NB4 (cell line): ENCODE results near the gene ARAP2.

Source experiments
- DNase-seq: peaks from one replicate; pipeline ENCODE4 v3.0.0; 2010; ENCODE audit warnings: low read depth
- H3K4me3 ChIP-seq: one replicate; pipeline ENCODE4 v1.5.1; 2011; ENCODE audit warnings: mild to moderate bottlenecking, low read depth, low read length, moderate library complexity
- MYC ChIP-seq: IDR thresholded peaks from 2 replicates; pipeline ENCODE4 v1.6.1; 2011; ENCODE audit warnings: low read depth, low read length
- POLR2A ChIP-seq: IDR thresholded peaks from 2 replicates; pipeline ENCODE4 v1.6.1; 2011; ENCODE audit warnings: mild to moderate bottlenecking; ENCODE audit not compliant: insufficient read length; ENCODE audit errors: extremely low read depth
- TF ChIP-seq, protein P1 (sequence below): IDR thresholded peaks from one replicate; pipeline ENCODE4 v1.5.1; 2012; ENCODE audit warnings: low read depth, low read length
- TF ChIP-seq, protein P2 (sequence below): IDR thresholded peaks from 2 replicates; pipeline ENCODE4 v1.6.1; 2011; ENCODE audit warnings: low read depth, low read length

ARAP2 gene

DNA sequence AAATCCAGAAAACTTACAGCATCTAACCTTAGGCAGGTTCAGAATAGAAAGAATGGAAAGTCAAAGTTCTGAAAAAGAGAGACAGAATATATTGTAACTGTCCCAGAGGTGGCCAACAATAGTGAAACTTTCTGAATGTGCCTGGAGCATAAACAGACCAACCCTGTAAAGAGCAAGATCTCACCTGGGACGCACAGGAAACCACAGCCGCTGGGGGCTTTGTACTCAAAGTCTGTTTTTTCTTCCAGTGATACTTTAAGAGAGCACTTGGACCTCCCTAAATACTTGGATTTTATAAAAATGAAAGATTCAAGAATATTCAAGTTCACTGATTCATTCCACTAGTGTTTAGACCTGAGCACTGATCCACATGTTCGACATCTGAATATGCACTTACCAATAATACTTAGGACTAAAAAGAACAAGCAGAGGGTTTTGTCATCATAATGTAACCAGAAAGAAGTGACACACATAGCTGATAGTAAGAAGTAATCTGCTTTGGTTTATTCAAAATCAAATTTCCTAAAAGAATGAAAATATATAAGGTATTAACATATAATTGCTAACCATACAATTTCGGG lies 35.3 kb downstream of the ARAP2 start:
- no peak for TF ChIP-seq POLR2A
- TF ChIP-seq, protein P1, sequence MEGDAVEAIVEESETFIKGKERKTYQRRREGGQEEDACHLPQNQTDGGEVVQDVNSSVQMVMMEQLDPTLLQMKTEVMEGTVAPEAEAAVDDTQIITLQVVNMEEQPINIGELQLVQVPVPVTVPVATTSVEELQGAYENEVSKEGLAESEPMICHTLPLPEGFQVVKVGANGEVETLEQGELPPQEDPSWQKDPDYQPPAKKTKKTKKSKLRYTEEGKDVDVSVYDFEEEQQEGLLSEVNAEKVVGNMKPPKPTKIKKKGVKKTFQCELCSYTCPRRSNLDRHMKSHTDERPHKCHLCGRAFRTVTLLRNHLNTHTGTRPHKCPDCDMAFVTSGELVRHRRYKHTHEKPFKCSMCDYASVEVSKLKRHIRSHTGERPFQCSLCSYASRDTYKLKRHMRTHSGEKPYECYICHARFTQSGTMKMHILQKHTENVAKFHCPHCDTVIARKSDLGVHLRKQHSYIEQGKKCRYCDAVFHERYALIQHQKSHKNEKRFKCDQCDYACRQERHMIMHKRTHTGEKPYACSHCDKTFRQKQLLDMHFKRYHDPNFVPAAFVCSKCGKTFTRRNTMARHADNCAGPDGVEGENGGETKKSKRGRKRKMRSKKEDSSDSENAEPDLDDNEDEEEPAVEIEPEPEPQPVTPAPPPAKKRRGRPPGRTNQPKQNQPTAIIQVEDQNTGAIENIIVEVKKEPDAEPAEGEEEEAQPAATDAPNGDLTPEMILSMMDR: no peak
- no peak for DNase-seq
- no peak overlapping the region for H3K4me3 ChIP-seq

DNA sequence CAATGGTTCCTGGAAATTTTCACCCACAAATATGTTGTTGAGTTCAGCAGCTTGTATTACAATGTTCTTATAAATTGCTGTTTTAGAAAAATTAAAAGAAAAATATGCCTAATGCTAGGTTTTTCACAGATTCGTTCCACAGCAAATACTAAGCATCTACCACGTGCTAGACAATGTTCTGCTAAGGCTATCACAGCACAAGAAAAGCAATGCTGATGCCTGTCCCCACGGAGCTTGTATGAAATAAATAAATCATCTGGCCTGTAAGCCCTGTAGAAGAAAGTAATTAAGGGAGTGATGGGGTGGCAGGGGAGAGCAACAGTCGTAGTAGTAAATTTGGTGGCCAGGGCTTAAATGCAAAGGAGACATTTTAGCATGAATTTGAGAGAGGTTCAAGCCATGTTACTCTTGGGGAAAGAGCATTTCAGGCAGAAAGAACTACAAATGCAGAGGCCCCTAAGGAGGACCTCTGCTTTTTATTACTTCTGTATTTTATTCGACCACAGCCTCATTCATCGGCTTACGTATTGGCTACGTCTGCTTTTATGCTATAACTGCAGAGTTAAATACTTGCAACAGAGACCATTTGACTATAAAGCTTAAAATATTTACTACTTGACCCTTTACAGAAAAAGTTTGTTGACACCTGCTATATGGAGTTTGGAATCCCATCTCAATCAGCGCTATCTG lies 36.3 kb downstream of the ARAP2 start:
- no peak overlapping the region for H3K4me3 ChIP-seq
- TF ChIP-seq, protein P2, sequence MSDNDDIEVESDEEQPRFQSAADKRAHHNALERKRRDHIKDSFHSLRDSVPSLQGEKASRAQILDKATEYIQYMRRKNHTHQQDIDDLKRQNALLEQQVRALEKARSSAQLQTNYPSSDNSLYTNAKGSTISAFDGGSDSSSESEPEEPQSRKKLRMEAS: no peak
- TF ChIP-seq, protein P1: no peak
- TF ChIP-seq POLR2A (no peak), MYC (no peak)
- DNase-seq: no peak

DNA sequence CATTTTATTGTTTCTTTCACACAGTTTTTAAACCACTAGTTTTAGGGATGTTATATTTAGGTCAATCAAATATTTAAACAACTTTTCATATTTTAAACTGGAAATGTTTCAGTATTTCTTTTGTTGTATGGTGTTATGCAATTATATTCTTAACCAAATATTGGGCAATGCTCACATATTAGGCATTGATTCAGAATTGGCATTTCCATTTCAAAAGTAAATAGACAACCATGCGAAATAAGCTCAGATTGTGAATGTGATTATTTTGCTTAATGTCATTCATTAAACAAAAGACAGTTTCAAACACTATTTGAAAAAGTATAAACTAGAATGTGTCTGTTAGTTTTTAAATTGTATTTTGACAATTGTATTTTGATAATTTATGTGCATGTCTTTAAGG lies 36.9 kb downstream of the ARAP2 start:
- H3K4me3 ChIP-seq: no peak overlapping the region
- no peak for TF ChIP-seq POLR2A
- TF ChIP-seq, protein P2: no peak
- no peak for DNase-seq

DNA sequence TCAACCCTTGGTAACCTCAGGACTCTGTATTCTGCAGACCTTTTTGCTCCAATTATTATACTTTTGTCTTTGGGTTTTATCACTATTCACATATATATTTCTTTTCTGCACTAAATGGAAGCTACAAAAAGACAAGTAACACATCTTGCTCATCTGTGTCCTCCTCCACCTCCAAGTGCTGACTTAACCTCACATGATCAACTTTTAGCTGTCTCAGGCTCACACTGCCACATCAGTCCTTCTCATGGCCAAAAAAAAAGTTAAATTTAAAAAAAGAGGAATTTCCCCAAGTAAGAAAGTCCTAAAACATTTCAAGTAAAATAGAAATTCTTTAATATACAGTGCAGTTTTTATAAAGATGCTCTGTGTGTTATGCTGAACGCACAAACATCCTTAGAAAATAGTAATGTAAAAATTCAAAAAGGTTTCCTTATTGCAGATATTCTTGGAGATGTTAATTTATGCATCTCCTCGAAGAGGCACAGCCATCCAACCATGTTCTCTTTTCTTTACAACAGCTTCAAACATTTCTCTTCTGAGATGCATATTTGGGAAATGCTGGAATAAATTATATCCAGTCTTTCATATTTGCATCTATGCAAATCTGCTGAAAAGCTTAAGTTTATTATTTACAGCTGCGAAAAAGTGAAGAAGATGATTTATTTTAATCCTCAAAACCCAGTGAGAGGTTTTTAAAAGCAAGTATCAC lies 37.6 kb downstream of the ARAP2 start:
- no peak for DNase-seq
- no peak overlapping the region for H3K4me3 ChIP-seq
- TF ChIP-seq, protein P1: no peak
- TF ChIP-seq, protein P2: no peak
- TF ChIP-seq MYC (no peak), POLR2A (no peak)

DNA sequence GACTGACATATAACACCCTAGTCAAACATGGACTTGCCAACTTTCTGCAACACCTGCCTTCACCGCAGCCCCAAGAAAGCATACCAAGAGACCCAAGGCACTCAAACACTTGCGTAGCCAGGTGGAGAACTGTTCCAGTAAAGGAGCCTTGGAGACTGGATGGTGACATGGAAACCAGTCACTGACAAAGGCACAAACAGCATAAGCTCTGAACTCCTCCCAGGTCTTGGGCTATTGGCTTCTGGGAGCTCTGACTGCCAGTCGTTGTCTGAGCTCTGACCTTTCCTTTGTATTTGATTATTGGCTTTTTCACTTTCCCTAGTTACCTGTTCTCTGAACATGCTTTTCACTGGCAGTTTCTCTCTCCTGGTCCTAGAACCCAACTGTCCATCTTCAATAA lies 38.3 kb downstream of the ARAP2 start:
- no peak overlapping the region for H3K4me3 ChIP-seq
- no peak for TF ChIP-seq POLR2A
- TF ChIP-seq, protein P1: no peak
- no peak for TF ChIP-seq MYC
- TF ChIP-seq, protein P2: no peak
- no peak for DNase-seq

DNA sequence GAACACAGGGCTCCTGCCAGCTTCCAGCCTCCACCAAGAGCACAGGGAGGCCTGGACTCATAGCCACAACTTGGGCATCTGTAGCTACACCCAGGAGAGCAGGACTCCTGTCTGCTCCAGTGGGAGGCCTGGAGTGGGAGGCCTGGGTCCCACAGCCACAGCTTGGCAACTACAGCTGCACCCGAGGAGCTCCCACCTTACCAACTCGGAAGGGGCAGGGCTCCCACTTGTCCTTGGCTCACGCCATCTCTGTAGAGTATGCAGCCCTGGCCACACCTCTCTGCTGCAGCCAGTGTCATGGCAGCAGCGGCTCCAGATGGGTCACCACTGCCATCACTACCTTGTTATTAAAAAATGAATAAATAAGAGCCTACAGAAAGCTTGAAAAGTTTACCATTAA lies 45.5 kb downstream of the ARAP2 start:
- DNase-seq: no peak
- no peak overlapping the region for H3K4me3 ChIP-seq
- TF ChIP-seq, protein P1: no peak
